Measurements from ENCODE around the gene ADCY4.
A peak's percentile ranks its signal among the peaks of the same experiment; 100 is the strongest.

ADCY4 gene

GRCh38 chr14:24274101-24274543 is 60.7 kb downstream of the ADCY4 start:
- no peak for DNase-seq (ENCODE audit: low read depth in 2 of 2)

- DNase-seq (ENCODE audit: low read depth in 2 of 2): no peak
Observed at GRCh38 chr14:24273422-24273998, 61.4 kb downstream of the ADCY4 start.

GRCh38 chr14:24272467-24272866 is 62.4 kb downstream of the ADCY4 start:
- no peak for DNase-seq (ENCODE audit: low read depth in 2 of 2)

DNA sequence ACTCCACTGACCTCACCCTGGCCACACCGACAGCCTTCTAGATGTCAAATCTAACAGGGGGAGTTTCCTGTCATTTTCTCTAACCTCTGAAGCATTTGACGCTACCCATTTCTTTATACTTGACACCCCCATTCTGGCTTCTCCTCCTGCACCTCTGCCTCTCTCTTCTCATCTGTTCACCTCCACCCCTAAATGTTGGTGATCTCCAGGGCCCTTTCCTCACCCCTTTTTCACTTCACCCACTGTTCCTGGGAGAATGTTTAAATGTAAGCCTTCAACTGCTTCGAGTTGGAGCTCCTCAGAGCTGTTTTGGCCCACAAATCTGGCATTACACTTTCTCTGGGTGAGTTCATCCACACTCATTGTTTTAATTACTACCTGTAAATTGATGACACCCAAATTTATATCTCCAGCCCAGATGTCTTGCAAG is 63.0 kb downstream of the ADCY4 start:
- no peak for DNase-seq (ENCODE audit: low read depth in 2 of 2)

DNA sequence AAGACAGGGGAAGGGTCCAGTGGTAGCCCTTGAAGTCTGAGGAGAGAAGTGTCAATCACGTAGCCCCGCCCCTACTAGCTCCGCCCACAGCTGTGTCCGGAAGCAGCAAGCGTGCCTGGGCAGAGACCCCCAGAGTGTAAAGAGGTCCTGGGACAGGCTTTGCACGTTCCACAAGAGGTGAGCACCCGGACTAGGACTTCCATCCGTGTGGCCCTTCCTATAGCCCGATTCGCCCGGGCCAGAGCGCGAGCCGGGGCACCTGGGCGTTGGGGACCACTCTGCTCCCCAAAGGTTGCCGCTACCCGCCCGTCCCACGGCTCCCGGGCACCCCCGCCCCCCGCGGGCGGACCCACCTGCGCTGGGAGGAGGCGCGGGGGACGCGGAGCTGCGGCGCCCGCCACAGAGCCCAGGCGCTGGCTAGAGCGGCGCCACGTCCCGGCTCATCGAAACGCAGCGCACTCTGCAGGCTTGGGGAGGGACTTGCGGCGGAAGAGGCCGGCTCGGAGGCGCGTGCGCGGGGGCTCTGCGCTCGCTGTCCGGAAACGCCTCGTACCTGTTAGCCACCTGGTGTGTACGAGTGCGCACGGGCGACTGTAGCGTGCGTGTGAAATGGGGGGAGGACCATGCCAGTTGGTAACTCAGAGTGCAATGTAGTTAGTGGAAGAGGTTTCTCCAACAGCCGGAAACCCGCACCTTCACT is 63.6 kb downstream of the ADCY4 start, which contains the start of gene RABGGTA:
Gene RABGGTA, minus strand, starts transcription at position 464 of the 700 bp plus-strand sequence. CDS start 482 bp downstream, outside the sequence.
- peak; percentile 60 to 64 for DNase-seq (ENCODE audit: low read depth in 2 of 2)

DNA sequence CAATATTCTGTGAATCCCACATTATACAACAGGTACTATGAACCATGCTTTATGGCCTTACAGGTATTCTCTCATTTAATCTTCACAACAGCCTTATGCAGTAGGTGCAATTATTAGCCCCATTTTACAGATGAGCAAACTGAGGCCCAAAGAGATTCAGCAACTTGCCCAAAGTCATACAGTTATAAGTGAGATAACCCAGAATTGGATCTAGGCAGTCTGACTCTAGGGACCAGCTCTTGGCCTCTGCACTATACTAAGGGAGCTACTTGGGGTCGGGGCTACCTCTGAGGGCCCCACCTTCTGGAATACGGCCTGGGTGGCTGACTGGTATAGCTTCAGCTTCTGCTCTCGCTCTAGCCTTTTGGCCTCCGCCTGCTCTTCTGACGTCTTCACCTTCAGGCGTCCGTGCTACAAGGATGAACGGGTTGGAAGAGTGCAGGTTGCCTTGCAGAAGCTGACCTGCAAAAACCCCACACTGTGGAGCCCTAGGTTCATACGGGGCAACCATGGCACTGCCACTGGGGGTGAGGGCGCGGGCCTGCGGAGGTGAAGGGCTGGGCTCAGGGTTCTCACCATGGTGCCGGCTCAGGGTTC is 64.2 kb downstream of the ADCY4 start:
- no peak for DNase-seq (ENCODE audit: low read depth in 2 of 2)

GRCh38 chr14:24269910-24270536 is 64.8 kb downstream of the ADCY4 start:
- DNase-seq (ENCODE audit: low read depth in 2 of 2): no peak

GRCh38 chr14:24269368-24269767 is 65.5 kb downstream of the ADCY4 start:
- DNase-seq (ENCODE audit: low read depth in 2 of 2): no peak

Measured in fibroblast of skin of left quadriceps (primary cell).